Activated B cell treated with CpG ODN at 0.5 μM for 24 hours (primary cell): Measurements from ENCODE around the gene PDLIM4. TPM values are rescaled to one million over a fixed set of nuclear protein-coding genes. Genes with fewer than 3 reads are reported as not detected.

Experiments used
- ATAC-seq: fragments of 200-7000 bp; cut with Tn5 transposase; one replicate; pipeline ENCODE4 v1.10.0; 2021; ENCODE audit warnings: low read depth, mild to moderate bottlenecking, moderate library complexity
- CTCF ChIA-PET: fragments of 350-600 bp; sonication (Branson Sonifier 250); formaldehyde crosslinking; loops from one replicate; lab custom pipeline; 2021; ENCODE audit warnings: antibody characterized with exemption; lab: Charles Lee
- POLR2A ChIA-PET: fragments of 350-600 bp; sonication (Branson Sonifier 250); formaldehyde crosslinking; loops from one replicate; lab custom pipeline; 2021; ENCODE audit warnings: antibody characterized with exemption; lab: Charles Lee
- DNase-seq: peaks from one replicate; pipeline ENCODE4 v3.0.0; 2022
- H3K27ac Mint-ChIP-seq: one replicate; pipeline ENCODE4 v1.8.0; 2020; ENCODE audit warnings: mixed read lengths
- H3K27me3 Mint-ChIP-seq: one replicate; pipeline ENCODE4 v1.8.0; 2021; ENCODE audit warnings: mixed read lengths
- H3K36me3 Mint-ChIP-seq: one replicate; pipeline ENCODE4 v1.8.0; 2021; ENCODE audit warnings: low read depth, mixed read lengths
- H3K4me1 Mint-ChIP-seq: one replicate; pipeline ENCODE4 v1.8.0; 2021; ENCODE audit warnings: mixed read lengths
- H3K4me3 Mint-ChIP-seq: one replicate; pipeline ENCODE4 v1.8.0; 2020; ENCODE audit warnings: mild to moderate bottlenecking, mixed read lengths
- H3K9me3 Mint-ChIP-seq: one replicate; pipeline ENCODE4 v1.8.0; 2020; ENCODE audit warnings: mixed read lengths
- intact Hi-C: fragments of 100-400 bp; cut with micrococcal nuclease; formaldehyde crosslinking; loops from one replicate; pipeline ENCODE4 v1.15.1; 2024
- total RNA-seq: library from RNA; stranded (reverse); gene quantifications from 2 replicates; pipeline ENCODE4 v1.2.3, GENCODE V29; 2022
- TF ChIP-seq, protein P1 (sequence below): fragments of 200-600 bp; IDR thresholded peaks from one replicate; pipeline ENCODE4 v1.8.0; 2022; ENCODE audit warnings: antibody characterized with exemption, mild to moderate bottlenecking

The PDLIM4 gene
- total RNA-seq, 1 donor from 2014 or later = not detected

DNA sequence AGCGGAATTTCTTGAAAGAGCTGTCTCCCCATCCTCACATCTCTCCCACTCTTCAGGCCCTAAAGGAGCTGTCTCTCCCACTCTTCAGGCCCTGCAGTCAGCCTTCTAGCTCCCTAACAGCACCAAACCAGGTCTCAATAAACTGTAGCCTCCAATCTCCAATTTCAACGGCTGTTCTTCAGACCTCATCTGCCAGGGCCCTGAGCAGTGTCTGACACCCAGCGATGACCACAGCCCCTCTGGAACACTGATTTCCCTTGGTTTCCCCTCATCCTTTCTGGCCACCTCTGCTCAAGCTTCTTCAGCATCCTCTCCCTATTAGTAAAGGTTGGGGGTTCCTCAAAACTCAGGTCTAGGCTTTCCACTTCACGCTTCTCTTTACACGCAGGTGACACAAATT lies 28.3 kb upstream of the PDLIM4 start:
- H3K4me3 Mint-ChIP-seq = peak overlapping the region; percentile 65
- no peaks in the 10 kb centered on the region for H3K36me3 Mint-ChIP-seq
- H3K27ac Mint-ChIP-seq = no peak overlapping the region
- no peaks in the 10 kb centered on the region for H3K9me3 Mint-ChIP-seq
- H3K27me3 Mint-ChIP-seq = peaks cover 11% of the 10 kb centered on the region
- CTCF ChIA-PET = interaction anchor here (3.6 kb wide), 1 partner anchor 9 kb away, joined by 21 read pairs; no protein-coding TSS in a partner anchor
- peaks cover 24% of the 10 kb centered on the region for H3K4me1 Mint-ChIP-seq
- intact Hi-C loops = loop anchor here (5.0 kb wide), 2 partner anchors 37 to 127 kb away; no protein-coding TSS in a partner anchor
- ATAC-seq = no peak
- DNase-seq = no peak
- POLR2A ChIA-PET = interaction anchor here (1.0 kb wide), 1 partner anchor 9 kb away, joined by 4 read pairs; no protein-coding TSS in a partner anchor
- TF ChIP-seq, protein P1, sequence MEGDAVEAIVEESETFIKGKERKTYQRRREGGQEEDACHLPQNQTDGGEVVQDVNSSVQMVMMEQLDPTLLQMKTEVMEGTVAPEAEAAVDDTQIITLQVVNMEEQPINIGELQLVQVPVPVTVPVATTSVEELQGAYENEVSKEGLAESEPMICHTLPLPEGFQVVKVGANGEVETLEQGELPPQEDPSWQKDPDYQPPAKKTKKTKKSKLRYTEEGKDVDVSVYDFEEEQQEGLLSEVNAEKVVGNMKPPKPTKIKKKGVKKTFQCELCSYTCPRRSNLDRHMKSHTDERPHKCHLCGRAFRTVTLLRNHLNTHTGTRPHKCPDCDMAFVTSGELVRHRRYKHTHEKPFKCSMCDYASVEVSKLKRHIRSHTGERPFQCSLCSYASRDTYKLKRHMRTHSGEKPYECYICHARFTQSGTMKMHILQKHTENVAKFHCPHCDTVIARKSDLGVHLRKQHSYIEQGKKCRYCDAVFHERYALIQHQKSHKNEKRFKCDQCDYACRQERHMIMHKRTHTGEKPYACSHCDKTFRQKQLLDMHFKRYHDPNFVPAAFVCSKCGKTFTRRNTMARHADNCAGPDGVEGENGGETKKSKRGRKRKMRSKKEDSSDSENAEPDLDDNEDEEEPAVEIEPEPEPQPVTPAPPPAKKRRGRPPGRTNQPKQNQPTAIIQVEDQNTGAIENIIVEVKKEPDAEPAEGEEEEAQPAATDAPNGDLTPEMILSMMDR = no peak

DNA sequence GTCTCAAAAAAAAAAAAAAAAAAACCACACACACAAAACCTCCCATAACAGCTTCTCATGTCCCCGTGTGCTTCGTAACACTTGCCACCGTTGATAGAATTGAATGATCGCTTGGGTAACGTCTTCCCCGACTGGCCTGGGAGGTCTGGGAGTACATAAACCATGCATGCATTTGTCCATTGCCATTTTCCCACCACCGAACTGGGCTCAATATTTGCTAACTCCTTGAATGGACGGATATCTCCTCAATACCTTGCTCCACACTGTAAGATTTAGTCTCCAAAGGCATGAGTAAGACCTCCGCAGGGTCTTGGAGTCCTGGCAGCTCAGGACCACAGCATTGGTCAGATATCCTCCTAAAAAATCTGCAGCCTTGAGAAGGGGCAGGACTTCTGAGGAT lies 26.6 kb upstream of the PDLIM4 start:
- ATAC-seq (no peak), DNase-seq (no peak)
- CTCF ChIA-PET = no interaction called here
- Mint-ChIP-seq H3K4me1 (peaks cover 24% of the 10 kb centered on the region), H3K9me3 (no peaks in the 10 kb centered on the region), H3K36me3 (no peaks in the 10 kb centered on the region), H3K27me3 (peaks cover 6% of the 10 kb centered on the region), H3K27ac (no peak overlapping the region), H3K4me3 (no peak overlapping the region)
- intact Hi-C loops = no loop called here
- TF ChIP-seq, protein P1 = no peak
- POLR2A ChIA-PET = no interaction called here

GRCh38 chr5:132232465-132232864 lies 25.0 kb upstream of the PDLIM4 start:
- ChIA-PET CTCF (no interaction called here), POLR2A (no interaction called here)
- no peak for ATAC-seq
- Mint-ChIP-seq H3K9me3 (no peaks in the 10 kb centered on the region), H3K27me3 (no peaks in the 10 kb centered on the region), H3K36me3 (no peaks in the 10 kb centered on the region), H3K4me1 (peaks cover 22% of the 10 kb centered on the region), H3K4me3 (no peak overlapping the region), H3K27ac (no peak overlapping the region)
- TF ChIP-seq, protein P1 = no peak
- DNase-seq = no peak
- intact Hi-C loops = no loop called here

DNA sequence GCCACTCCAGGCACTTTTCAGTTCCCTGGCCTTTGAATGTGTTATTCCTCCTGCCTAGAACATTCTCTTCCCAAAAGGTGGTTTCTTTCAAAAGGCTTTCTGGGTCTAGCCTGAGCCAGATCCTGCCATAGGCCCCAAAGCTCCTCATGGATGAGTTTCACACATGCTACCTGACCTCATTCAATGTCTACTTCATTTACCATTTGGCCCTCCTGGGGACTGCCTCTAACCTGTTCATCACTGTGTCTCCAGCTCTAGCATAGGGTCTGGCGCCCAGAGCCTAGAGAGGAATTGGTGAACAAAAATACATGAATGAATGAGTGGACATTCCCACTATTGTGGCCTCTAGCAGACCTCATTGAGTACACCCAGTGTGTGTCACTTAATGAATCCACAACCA lies 24.4 kb upstream of the PDLIM4 start:
- H3K9me3 Mint-ChIP-seq = no peaks in the 10 kb centered on the region
- H3K4me3 Mint-ChIP-seq = no peak overlapping the region
- intact Hi-C loops = no loop called here
- ChIA-PET POLR2A (no interaction called here), CTCF (no interaction called here)
- ATAC-seq (no peak), DNase-seq (no peak)
- peaks cover 22% of the 10 kb centered on the region for H3K4me1 Mint-ChIP-seq
- no peak overlapping the region for H3K27ac Mint-ChIP-seq
- no peaks in the 10 kb centered on the region for H3K36me3 Mint-ChIP-seq
- H3K27me3 Mint-ChIP-seq = no peaks in the 10 kb centered on the region
- TF ChIP-seq, protein P1 = no peak

GRCh38 chr5:132233811-132234683 lies 23.4 kb upstream of the PDLIM4 start:
- ChIA-PET POLR2A (no interaction called here), CTCF (no interaction called here)
- intact Hi-C loops = no loop called here
- H3K9me3 Mint-ChIP-seq = no peaks in the 10 kb centered on the region
- H3K27me3 Mint-ChIP-seq = no peaks in the 10 kb centered on the region
- H3K36me3 Mint-ChIP-seq = no peaks in the 10 kb centered on the region
- peaks cover 17% of the 10 kb centered on the region for H3K4me1 Mint-ChIP-seq
- no peak overlapping the region for H3K4me3 Mint-ChIP-seq
- no peak overlapping the region for H3K27ac Mint-ChIP-seq
- no peak for DNase-seq
- ATAC-seq = no peak
- TF ChIP-seq, protein P1 = no peak
